CD14-positive monocyte (primary cell): ENCODE results near the gene NFIC. TPM values are rescaled to one million over a fixed set of nuclear protein-coding genes. Genes with fewer than 3 reads are reported as not detected.

ENCODE experiments used
- DNase-seq, 3 donors: peaks; one replicate each; pipeline ENCODE4 v3.0.0-alpha.2; 2011 to 2022
- H2AFZ ChIP-seq: 2 replicates; pipeline ENCODE4 v1.6.0; 2012; ENCODE audit warnings: mild to moderate bottlenecking, low read depth, low read length, inconsistent platforms; ENCODE audit not compliant: insufficient read depth, poor library complexity, severe bottlenecking
- H3K27ac ChIP-seq, 2 donors: 1 replicate in 1 of 2; 2 replicates in 1 of 2; pipeline ENCODE4 v1.5.1; 2012 to 2013; ENCODE audit warnings: low read length in 2 of 2, control low read depth in 1 of 2, inconsistent platforms in 1 of 2, low read depth in 1 of 2, mild to moderate bottlenecking in 1 of 2
- H3K27me3 ChIP-seq, 2 donors: one replicate each; pipeline versions ENCODE4 v1.6.0 to v1.6.1; 2011 to 2013; ENCODE audit warnings: low read length in 2 of 2; ENCODE audit not compliant: control insufficient read depth in 2 of 2, insufficient read depth in 2 of 2
- H3K36me3 ChIP-seq, 2 donors: replicated peaks in 1 of 2; 1 replicate in 1 of 2; 2 replicates in 1 of 2; pipeline versions ENCODE4 v1.5.1 to v1.6.1; 2012 to 2013; ENCODE audit warnings: low read length in 2 of 2, control low read depth in 1 of 2, inconsistent platforms in 1 of 2, mild to moderate bottlenecking in 1 of 2; ENCODE audit not compliant: insufficient read depth in 2 of 2, control insufficient read depth in 1 of 2
- H3K4me1 ChIP-seq, 2 donors: 1 replicate in 1 of 2; 2 replicates in 1 of 2; pipeline versions ENCODE4 v1.5.1 to v1.6.1; 2012 to 2013; ENCODE audit warnings: low read length in 2 of 2, control low read depth in 1 of 2, inconsistent platforms in 1 of 2, mild to moderate bottlenecking in 1 of 2, moderate library complexity in 1 of 2; ENCODE audit not compliant: insufficient read depth in 2 of 2, control insufficient read depth in 1 of 2
- H3K4me2 ChIP-seq: replicated peaks from 2 replicates; pipeline ENCODE3; 2012; ENCODE audit warnings: low read length, moderate library complexity, mild to moderate bottlenecking; ENCODE audit not compliant: poor library complexity, severe bottlenecking; ENCODE audit errors: extremely low read depth
- H3K4me3 ChIP-seq, 3 experiments: fragments of 200-600 bp in 1 of 3; sonication (generic) in 1 of 3; replicated peaks in 1 of 3; 1 replicate in 2 of 3; 2 replicates in 1 of 3; pipeline ENCODE4 v1.5.1; 2011 to 2013; ENCODE audit warnings: low read length in 3 of 3, mild to moderate bottlenecking in 3 of 3, control low read depth in 2 of 3, low read depth in 2 of 3, inconsistent platforms in 1 of 3, moderate library complexity in 1 of 3
- H3K79me2 ChIP-seq: 2 replicates; pipeline ENCODE4 v1.6.0; 2012; ENCODE audit warnings: mild to moderate bottlenecking, control low read depth, inconsistent platforms, low read length, moderate library complexity; ENCODE audit not compliant: insufficient read depth
- H3K9ac ChIP-seq: 2 replicates; pipeline ENCODE4 v1.6.0; 2017; ENCODE audit warnings: low read length, mild to moderate bottlenecking; ENCODE audit not compliant: insufficient read depth, poor library complexity, severe bottlenecking
- H3K9me3 ChIP-seq, 2 donors: replicated peaks in 1 of 2; 1 replicate in 1 of 2; 2 replicates in 1 of 2; pipeline versions ENCODE4 v1.5.1 to v1.6.1; 2012 to 2013; ENCODE audit warnings: low read length in 2 of 2, control low read depth in 1 of 2; ENCODE audit not compliant: control insufficient read depth in 1 of 2, insufficient read depth in 1 of 2
- H4K20me1 ChIP-seq: 2 replicates; pipeline ENCODE4 v1.6.0; 2012; ENCODE audit warnings: mild to moderate bottlenecking, low read length, control low read depth, moderate library complexity; ENCODE audit not compliant: insufficient read depth
- H3K27ac Mint-ChIP-seq, 7 donors: one replicate each; pipeline ENCODE4 v1.8.0; 2020; ENCODE audit warnings: mild to moderate bottlenecking in 7 of 7, mixed read lengths in 7 of 7, moderate library complexity in 6 of 7, inconsistent platforms in 2 of 7
- H3K27me3 Mint-ChIP-seq, 3 donors: one replicate each; pipeline ENCODE4 v1.8.0; 2021 to 2022; ENCODE audit warnings: low read depth in 3 of 3, mild to moderate bottlenecking in 3 of 3, mixed read lengths in 3 of 3, moderate library complexity in 3 of 3, inconsistent platforms in 1 of 3
- H3K36me3 Mint-ChIP-seq, 2 donors: one replicate each; pipeline ENCODE4 v1.8.0; 2020; ENCODE audit warnings: mixed read lengths in 2 of 2, inconsistent platforms in 1 of 2, mild to moderate bottlenecking in 1 of 2
- H3K4me1 Mint-ChIP-seq: one replicate; pipeline ENCODE4 v1.8.0; 2020; ENCODE audit warnings: mild to moderate bottlenecking, mixed read lengths
- H3K4me3 Mint-ChIP-seq, 2 donors: one replicate each; pipeline ENCODE4 v1.8.0; 2020; ENCODE audit warnings: mild to moderate bottlenecking in 2 of 2, mixed read lengths in 2 of 2, moderate library complexity in 1 of 2
- H3K9me3 Mint-ChIP-seq, 7 donors: one replicate each; pipeline ENCODE4 v1.8.0; 2020 to 2022; ENCODE audit warnings: mixed read lengths in 7 of 7, mild to moderate bottlenecking in 6 of 7, moderate library complexity in 6 of 7, inconsistent platforms in 2 of 7
- CTCF ChIP-seq: fragments of 200-600 bp; IDR thresholded peaks from one replicate; pipeline ENCODE4 v1.8.0; 2022; ENCODE audit warnings: antibody characterized with exemption, mild to moderate bottlenecking
- WGBS: methylation state at CpG from one replicate; pipeline ENCODE4 v1.1.5; 2013; ENCODE audit warnings: missing lambda C conversion rate; ENCODE audit not compliant: insufficient coverage; 5-methylcytosine and 5-hydroxymethylcytosine counted together
- intact Hi-C, 2 donors: fragments of 100-400 bp; cut with micrococcal nuclease; formaldehyde crosslinking; loops; one replicate each; pipeline versions ENCODE4 v1.15.0 to v1.15.1; 2023
- polyA plus RNA-seq, 3 donors: library from polyadenylated mRNA; depleted of rRNA in 1 of 3; unstranded in 2 of 3; stranded (reverse) in 1 of 3; fragments of 300-500 nt in 2 of 3; fragments of >200 nt in 1 of 3; fragmentation: Illumina TruSeq in 2 of 3; gene quantifications; 1 replicate in 2 of 3; 2 replicates in 1 of 3; pipeline ENCODE4 v1.2.3, GENCODE V29; 2012 to 2021

The NFIC gene
- polyA plus RNA-seq, 3 donors = 7.0 to 13.8 (median 11.5) TPM

GRCh38 chr19:3479834-3480215, 113.4 kb downstream of the NFIC start:
- Histone ChIP-seq H3K79me2 (no peaks in the 10 kb centered on the region), H3K4me2 (no peak overlapping the region), H3K27ac (no peak overlapping the region), H4K20me1 (no peaks in the 10 kb centered on the region), H3K4me1 (peaks cover 9 to 18% of the 10 kb centered on the region in 2 donors), H3K27me3 (no peaks in the 10 kb centered on the region), H3K4me3 (no peak overlapping the region), H3K9ac (no peak overlapping the region), H3K9me3 (no peaks in the 10 kb centered on the region), H2AFZ (no peak overlapping the region), H3K36me3 (no peaks in the 10 kb centered on the region)
- H3K27ac Mint-ChIP-seq = peak overlapping the region in 2 of 7 donors; percentile 13 to 66
- intact Hi-C loops = no loop called here
- TF ChIP-seq CTCF = no peak
- peaks cover 15% of the 10 kb centered on the region for H3K4me1 Mint-ChIP-seq
- H3K9me3 Mint-ChIP-seq = peaks cover 0 to 6% (median 0%) of the 10 kb centered on the region in 7 donors
- H3K4me3 Mint-ChIP-seq = no peak overlapping the region
- peaks cover 2 to 17% (median 14%) of the 10 kb centered on the region in 3 donors for H3K27me3 Mint-ChIP-seq
- 36% methylated on average over 7 of the region's 9 CpGs for WGBS
- H3K36me3 Mint-ChIP-seq = no peaks in the 10 kb centered on the region
- DNase-seq = no peak

GRCh38 chr19:3480383-3481091, 114.2 kb downstream of the NFIC start, which contains the start of gene SMIM24:
TSS of gene SMIM24 (minus strand) at chr19:3480525. CDS start at chr19:3480463, 62 bp downstream.
- intact Hi-C loops = no loop called here
- H4K20me1 ChIP-seq = no peaks in the 10 kb centered on the region
- Mint-ChIP-seq H3K36me3 (no peaks in the 10 kb centered on the region), H3K27me3 (peaks cover 2 to 17% (median 14%) of the 10 kb centered on the region in 3 donors), H3K27ac (peak within 1 kb of the TSS in 3 of 7 donors; percentile 13 to 66 (median 31)), H3K4me3 (no peak within 1 kb of the TSS), H3K9me3 (peaks cover 0 to 6% (median 0%) of the 10 kb centered on the region in 7 donors), H3K4me1 (peaks cover 15% of the 10 kb centered on the region)
- H3K36me3 ChIP-seq = no peaks in the 10 kb centered on the region
- no peak within 1 kb of the TSS for H3K27ac ChIP-seq
- H3K9me3 ChIP-seq = no peaks in the 10 kb centered on the region
- no peak for TF ChIP-seq CTCF
- H3K27me3 ChIP-seq = no peaks in the 10 kb centered on the region
- 64% methylated on average over 17 of the region's 27 CpGs for WGBS
- no peak for DNase-seq
- peak within 1 kb of the TSS in 1 of 3 experiments; percentile 56 for H3K4me3 ChIP-seq
- peak within 1 kb of the TSS; percentile 4 for H3K9ac ChIP-seq
- no peak within 1 kb of the TSS for H2AFZ ChIP-seq
- H3K79me2 ChIP-seq = no peaks in the 10 kb centered on the region
- peaks cover 9 to 18% of the 10 kb centered on the region in 2 donors for H3K4me1 ChIP-seq
- H3K4me2 ChIP-seq = peak within 1 kb of the TSS; percentile 57
